HG03196 (cell line): ENCODE measurements around the gene MAP3K7CL.

Source experiments
- ATAC-seq: cut with Tn5 transposase; IDR thresholded peaks from one replicate; pipeline ENCODE4 v1.9.1; 2021; ENCODE audit not compliant: unreplicated experiment

Gene MAP3K7CL, protein sequence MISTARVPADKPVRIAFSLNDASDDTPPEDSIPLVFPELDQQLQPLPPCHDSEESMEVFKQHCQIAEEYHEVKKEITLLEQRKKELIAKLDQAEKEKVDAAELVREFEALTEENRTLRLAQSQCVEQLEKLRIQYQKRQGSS

DNA sequence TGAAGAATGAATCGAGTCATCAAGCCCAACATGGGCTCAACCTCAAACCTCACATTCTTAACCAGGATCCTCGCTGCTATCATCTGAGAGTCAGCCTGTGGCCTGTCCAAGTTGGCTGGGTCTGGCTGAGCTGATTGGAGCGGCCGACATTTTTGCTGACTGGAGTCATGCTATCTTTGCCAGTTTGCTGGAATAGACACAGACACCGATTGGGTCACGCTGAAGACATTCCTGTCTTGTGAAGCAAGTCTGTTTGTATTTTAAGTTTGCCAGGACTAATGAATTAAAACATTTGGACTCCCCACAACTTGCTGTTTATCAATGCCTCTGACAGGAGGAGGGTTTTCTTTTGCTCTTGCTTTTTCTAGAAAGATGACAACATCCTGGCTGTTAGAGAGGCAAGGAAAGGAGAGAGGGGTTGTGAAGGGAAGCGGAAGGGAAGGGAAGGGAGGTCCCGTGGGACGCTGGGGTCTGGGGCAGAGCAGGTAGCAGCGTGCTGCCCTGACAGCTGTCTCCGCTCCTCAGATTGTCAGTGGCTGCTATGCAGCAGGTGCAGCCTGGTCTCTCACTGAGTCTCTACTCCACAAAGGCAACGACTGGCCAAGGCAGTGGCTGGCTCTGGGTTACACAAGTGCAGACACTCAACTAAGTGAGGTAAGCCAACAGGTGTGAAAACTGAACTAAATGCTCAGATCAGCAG is at the start of gene MAP3K7CL:
TSS of gene MAP3K7CL (plus strand) at position 375 of the 700 bp plus-strand sequence. CDS start 2,701 bp downstream, outside the sequence.
- ATAC-seq, result no peak

DNA sequence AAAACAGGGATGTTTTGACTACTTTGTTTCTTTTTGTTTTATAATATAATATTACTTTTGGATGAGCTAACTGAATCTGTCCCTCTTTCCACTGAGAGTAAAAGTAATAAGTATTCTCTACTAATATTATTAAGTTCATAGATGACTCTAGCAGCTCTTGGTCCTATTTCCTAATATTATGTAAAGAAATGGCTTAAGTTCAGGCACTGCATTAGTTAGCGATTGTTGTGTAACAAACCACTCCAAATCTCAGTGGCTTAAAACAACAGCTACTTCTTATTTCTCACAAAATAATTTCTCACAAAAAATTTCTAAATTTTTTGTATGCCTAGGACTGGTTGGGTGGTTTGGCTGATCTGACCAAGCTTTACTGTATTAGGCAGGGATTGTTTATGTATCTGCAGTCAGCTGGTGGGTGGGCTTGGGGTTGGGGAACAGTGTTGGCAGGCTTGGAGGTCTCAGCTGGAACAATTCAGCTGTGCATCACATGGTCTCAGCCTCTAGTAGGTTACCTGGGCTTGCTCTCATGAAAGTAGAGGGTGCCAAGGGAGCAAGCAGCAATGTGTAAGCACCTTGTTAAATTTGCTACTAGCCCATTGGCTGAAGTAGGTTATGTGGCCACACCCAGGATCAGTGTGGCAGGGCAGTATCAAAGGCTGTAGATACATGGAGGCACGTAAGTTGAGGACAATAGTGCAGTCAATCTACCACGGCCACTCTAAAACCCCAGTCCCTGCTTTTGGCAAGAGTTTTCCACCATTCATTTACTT is 48.2 kb upstream of the MAP3K7CL start:
- no peak for ATAC-seq

DNA sequence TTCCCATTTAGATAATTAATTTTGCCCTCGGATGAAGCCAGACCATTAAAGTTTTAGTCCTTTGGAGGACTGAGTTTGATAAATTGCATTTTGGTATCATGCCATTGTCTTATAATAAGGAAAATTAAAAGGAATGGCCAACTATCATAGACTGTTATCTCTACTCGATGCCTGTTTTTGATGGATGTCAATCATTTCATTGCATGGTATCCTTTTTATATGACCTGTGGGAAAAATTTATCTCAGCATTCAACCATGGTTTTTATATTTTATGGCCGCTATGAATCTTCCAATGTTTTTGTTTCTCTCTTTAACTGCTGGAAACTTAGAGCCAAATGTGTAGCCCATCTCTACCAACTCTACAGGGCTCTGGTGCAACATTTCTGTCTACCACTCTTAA is 47.1 kb upstream of the MAP3K7CL start:
- ATAC-seq, result no peak

DNA sequence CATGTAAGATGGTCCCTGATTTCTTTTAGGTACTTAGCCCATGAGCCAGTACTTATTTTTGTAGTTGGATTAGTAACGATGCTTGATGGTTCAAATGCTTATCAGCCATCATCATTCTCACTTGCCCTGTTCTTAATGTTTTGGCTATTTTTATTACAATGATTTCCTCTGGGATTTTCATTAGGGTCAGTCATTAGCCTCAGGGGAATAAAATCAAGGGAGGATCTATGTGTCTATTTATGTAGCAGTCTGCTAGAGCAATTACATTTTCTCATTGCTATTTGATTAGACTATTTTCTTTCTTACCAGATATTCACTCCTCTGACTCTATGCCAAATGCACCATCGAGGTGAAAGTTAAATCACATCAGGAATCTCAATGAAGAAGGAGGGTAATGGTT is 46.1 kb upstream of the MAP3K7CL start:
- ATAC-seq, result no peak

DNA sequence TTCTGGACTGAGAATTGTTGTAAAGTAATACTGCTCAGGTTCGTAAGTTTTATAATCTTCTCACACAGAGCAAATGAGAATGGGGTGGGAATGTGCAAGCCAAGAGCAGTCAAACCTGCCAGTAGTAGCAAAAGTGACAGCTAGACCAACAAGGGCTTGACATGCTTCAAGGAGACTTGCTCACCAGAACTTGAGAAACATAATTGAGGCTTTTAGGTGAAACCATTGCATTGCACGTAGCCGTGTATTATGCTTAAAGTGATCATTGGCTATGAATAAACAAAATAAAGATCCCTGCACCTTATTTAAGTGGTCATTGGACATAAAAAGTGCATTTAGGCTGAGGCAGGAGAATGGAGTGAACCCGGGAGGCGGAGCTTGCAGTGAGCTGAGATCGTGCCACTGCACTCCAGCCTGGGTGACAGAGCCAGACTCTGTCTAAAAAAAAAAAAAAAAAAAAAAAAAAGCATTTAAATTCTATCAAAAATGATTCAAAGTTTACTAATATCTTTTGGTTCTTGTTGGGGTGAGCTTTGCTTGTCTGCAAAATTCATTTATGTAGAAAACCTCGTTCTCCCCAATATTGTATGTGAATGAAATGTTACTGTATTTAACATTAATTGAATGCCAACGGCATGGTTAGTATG is 45.2 kb upstream of the MAP3K7CL start:
- no peak for ATAC-seq

DNA sequence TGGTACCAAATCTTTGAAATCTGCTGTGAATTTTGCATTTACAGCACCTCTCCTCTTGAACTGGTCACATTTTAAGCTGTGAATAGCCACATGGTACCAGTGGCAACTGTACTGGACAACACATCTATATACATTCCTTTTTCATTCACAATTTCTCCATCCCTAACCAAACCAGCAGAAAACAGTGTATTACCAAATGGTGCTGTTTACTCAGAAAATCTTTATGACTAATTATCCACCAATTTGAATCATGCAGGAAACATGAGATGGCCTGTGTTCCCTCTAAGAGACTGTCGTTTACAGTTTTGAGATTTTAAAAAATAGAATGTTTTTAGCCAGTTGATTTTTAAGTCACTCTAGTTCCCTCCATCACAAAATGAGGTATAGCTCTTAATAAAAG is 39.4 kb upstream of the MAP3K7CL start:
- no peak for ATAC-seq

DNA sequence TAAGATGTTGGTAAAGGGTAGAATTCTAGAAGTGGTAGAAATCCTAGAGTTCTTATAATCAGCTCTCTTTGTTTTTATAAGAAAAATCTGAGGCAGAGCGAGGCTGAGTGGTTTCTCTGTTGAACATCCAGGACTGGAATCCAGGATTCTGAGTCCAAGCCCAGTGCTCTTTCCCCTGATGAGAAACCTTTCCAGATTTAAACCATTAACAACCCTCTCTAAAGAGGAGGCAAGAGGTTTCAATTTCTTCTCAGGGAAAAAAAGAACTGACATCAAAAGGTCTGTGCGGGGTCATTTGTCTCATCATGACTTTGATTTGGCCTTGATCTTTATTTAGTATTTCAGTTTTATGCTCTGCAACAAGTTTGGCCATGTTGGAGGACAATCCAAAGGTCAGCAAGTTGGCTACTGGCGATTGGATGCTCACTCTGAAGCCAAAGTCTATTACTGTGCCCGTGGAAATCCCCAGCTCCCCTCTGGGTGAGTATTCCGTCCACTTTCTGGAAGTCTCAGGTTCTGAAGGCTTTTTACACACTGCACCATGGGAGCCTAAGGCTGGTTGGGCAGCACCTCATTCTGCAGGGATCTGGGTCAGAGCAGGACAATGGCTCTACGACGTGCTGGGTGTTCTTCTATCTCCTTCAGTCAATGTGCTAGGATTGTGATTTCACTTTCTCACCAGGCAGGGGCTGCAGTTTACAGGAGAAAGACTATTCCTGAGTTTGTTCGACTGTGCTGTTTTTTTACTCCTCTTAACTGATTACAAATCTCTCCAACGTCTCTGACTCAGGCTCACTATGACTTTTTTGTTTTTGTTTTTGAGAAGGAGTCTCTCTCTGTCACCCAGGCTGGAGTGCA is 38.1 kb upstream of the MAP3K7CL start:
- ATAC-seq, result no peak

DNA sequence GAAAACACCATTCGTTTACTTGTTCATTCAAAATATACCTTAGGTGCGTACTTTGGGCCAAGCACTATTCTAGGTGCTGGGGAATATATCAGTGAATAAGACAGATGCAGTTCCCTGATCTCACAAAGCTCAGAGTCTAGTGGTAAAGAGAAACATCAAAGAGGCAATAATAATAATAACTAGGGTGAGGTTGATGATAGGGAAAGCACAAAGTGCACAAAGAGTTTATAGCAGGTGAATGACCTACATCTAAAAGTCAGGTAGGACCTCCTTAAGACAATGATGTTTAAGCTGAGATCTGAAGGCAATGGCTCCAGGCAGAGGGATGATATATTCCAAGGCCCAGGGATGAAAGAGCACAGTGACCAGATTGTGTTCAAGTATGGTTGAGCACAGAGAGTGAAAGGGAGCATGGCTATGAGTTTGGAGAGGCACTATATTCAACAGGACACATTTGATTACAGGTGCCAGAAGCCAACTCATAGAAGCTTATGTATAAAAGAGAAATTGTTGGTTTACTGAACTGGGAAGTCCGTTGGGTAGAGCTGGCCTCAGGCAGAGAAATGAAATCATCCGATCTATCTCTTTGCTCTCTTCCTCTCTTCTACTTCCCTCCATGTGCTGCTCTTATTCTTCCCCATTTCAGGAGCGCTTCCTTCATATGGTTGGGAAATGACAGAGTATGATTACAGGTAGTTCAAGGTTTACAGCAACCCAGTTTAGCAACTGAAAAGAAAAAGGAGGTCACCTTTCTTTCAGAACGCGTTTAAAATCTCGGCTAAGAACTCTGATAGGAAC is 34.0 kb upstream of the MAP3K7CL start:
- no peak for ATAC-seq

DNA sequence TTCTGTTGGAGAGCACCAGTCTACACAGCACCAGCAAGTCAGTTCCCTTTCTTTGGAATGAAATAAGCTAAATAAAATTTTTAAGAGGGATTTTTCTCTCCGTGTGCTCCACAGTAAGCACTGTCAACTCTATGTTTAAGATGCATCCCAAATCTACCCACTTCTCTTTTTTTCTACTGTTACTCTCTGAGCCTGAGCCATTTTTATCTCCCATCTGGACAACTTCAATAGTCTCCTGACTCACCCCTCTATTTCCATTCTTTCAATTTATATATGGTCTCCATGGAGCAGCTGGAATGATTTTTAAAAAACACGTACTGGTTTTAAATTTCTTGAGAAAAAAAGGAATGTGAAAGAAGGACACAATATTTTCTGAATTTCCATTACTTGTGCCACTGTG is 32.3 kb upstream of the MAP3K7CL start:
- ATAC-seq, result no peak

DNA sequence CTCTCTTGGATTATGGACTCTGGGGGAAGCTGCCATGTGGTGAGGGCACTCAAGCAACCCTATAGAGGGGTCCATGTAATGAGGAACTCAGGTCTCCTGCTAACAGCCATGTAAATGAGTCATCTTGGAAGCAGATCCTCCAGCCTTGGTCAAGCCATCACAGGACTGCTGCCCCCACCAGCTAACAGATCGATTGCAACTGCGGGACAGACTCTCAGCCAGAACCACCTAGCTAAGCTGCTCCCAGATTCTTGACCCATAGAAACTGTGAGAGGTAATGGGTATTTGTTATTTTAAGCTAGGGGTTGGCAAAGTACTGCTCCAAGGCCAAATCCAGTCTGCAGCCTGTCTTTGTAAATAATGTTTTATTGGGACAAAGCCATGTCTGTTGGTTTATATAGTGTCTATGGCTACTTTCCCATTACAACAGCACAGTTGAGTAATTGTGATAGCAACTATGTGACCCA is 27.6 kb upstream of the MAP3K7CL start:
- ATAC-seq, result no peak

DNA sequence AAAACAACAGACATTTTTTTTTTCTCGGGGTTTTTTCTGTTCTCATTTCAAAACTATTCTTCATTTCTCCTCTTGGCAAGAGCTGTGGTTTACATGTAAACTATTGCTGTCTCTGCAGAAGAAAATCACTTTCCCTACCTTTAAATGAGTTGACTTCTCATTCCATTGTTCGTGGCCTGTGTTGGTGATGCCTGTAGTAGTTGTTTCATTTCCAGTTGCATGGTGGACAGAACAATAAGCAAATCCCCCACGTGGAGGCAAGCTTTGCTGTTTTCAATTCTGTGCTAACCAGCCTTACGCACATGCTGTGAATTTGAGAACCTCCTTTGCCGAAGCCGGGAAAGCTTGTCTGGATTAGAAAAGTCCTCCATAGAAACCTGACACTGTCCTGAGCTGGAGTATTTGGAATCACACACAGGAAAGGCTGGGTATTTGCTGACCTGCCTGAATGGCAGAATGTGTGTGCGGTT is 26.2 kb upstream of the MAP3K7CL start:
- no peak for ATAC-seq

DNA sequence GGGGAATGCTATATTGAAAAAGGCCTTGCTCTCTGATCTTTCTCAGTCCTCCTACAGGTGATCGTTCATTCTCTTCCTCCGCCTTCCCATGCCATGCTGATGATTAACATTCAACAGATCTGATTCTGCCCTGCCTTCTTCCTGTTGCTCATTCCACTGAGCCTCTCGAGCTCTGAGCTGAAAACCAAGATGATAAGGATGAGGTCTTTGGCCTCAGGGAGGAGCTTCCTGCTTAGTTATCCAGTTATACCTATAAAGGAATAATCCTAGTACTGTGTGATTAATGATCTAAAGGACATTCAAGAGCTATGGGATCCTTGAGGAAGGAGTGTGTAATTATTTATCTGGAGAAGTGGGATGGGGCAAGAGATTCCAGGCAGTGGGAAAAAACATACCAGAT is 25.2 kb upstream of the MAP3K7CL start:
- ATAC-seq, result no peak

DNA sequence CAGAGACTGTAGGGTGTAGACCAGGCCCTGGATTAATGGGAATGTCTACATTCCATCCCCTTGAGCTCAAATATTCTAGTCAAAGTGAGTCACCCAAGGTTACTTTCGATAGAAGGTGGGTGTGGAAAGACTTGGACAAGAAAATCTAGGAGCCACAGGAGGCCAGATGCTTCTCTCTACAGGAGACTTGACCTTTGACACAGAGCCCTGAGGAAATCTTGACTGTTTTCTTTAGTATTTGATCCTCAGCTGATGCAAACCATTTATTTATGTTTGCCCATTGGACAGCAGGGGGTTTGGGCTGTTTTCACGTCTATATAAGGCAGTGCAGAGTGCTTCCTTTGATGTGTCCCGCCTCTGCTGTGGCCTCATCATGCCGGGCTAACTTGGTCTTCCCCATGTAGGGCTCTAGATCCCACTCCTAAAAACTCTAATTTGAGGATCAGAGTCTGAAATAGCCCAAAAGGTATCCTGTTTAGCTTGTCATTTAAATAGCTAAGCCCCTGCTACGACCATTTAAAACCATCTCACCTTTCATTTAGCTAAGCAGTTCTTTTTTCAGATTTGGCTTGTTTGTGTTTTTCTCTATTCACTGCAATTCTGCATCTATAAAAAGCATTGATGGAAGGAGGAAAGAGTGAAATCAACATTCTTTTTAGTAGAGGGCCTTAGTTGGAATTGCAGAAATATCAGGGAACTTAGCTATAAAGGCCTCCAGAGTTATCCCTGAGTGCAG is 15.5 kb upstream of the MAP3K7CL start:
- no peak for ATAC-seq

DNA sequence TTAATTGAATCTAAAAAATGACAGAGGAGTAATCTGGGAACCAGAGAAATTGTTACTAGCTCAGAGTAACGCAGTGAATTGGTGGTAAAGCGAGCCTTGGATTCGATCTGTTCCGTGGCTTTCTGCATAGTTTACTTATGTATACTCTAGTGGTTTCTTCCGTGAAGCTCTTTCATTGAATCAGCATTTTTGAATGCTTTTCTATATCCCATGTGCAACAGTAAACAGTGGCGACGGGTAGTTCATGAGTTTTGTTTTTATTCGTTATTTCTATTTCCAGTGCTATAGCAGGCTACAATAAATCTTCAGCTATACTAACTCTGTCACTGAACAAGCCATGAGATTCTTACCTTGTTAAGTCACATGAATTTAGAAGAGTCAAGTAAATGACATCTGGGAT is 14.5 kb upstream of the MAP3K7CL start:
- ATAC-seq, result no peak

DNA sequence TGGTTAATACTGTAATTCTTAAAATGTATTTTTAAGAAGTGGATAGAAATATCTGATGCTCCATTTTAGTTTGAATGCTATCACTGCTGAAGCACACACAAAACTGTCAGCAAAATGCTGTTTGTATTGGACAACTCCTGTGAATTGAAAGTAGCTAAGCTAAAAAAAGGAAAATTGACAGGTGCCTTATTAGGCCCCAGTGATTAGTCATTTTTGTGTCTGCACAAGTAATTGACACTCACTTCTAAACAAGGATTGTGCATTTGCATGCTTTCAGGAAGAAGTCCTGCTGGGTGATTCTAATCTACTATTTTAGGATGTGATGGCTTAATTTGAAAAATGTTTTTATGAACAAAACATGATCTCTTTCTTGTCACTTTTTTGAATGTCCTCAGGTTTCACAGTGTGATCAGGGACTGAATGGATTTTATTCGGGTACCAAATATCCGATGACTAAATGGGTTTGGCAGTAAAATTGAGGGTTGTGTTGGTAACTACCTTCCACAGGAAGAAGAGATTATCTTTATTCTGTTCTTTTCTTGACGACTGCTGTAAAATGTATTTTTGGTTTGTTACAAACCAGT is 13.0 kb upstream of the MAP3K7CL start:
- ATAC-seq, result no peak

DNA sequence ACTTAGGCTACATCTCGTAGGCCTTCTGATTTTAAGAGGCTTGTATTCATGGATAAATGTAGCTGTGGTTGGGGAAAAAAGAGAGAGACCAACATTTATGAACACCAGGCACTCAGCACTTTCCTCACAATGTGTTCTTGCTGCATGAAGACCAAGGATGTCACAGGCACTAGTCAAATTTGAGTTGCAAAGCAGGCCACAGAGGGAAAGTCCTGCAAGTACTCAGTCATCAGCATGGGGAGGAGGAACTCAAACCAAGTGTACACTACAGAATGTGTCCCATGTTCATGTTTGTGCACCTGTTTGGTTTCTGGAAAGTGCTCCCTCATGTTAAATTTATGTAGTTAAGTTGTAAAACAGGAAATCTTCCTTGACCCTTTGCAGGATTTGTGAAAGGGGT is 8.7 kb upstream of the MAP3K7CL start:
- ATAC-seq, result peak; percentile 66

DNA sequence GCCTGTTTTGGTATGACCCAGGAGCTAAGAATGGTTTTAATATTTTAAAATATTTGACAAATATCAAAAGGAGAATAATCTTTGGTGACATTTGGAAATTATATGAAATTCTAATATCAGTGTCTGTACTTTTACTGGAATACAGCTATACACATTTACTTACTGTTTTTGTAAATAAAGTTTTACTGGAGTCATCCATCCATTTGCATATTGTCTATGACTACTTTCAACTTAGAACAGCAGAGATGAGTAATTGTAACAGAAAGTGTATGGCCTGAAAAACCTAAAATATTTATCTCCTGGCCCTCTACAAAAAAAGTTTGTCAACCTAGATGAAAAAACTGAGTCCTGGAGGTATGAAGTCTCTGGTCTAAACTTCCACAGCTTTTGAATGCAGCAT is 5.8 kb upstream of the MAP3K7CL start:
- ATAC-seq, result no peak

DNA sequence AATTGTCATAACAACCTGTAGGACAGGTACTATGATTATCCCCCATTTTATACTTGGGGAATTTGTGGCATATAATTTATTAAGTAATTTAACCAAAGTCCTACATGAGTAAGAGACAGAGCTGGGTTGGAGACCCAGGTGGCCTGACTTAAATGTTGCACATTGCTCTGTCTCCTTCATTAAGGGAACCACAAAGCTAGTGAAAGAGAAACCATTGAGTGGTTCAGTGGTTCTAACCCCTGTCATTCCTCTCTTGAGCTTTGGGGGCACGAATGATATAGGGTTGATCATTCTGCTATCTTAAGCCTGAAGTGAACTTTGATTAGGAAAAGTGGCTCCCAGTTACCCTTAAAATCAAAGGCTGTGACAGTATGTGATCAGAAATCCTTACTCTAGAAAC is 5.3 kb upstream of the MAP3K7CL start:
- ATAC-seq, result peak; percentile 74

DNA sequence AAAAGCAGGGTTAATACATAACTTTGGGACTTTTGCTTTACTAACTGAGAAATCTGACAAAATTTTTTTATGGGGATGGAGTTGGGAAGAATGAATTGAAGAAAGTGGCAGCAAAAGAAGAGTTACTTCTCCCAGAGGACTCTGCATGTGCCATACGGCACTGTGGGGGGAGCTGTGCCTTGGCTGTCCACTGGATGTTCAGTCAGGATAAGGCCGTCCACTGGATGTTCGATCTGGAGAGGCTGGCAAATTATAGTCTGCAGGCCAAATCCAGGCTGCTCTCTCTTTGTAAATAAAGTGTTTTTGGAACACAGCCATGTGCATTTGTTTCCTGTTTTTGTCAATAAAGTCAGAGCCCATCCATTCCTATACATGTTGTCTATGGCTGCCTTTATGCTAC is 4.5 kb upstream of the MAP3K7CL start:
- no peak for ATAC-seq
